Liver (tissue), 3 donors: ENCODE data around the gene CAPSL.

ENCODE experiments used
- FOXA1 ChIP-seq: IDR thresholded peaks from 2 replicates; pipeline ENCODE4 v1.6.1; 2016; ENCODE audit warnings: antibody characterized with exemption
- GABPA ChIP-seq, 2 donors: IDR thresholded peaks in 1 of 2; conservative IDR thresholded peaks in 1 of 2; 2 replicates each; pipeline ENCODE4 v1.6.1; 2016; ENCODE audit warnings: antibody characterized with exemption in 2 of 2, mild to moderate bottlenecking in 1 of 2, moderate library complexity in 1 of 2
- RAD21 ChIP-seq, 2 donors: IDR thresholded peaks; 2 replicates each; pipeline ENCODE4 v1.6.1; 2016; ENCODE audit warnings: antibody characterized with exemption in 2 of 2, mild to moderate bottlenecking in 2 of 2
- RXRA ChIP-seq, 2 donors: IDR thresholded peaks; 2 replicates each; pipeline ENCODE4 v1.6.1; 2017 to 2018; ENCODE audit warnings: antibody characterized with exemption in 2 of 2, mild to moderate bottlenecking in 1 of 2
- SP1 ChIP-seq: IDR thresholded peaks from 2 replicates; pipeline ENCODE4 v1.6.1; 2018; ENCODE audit warnings: antibody characterized with exemption, mild to moderate bottlenecking
- YY1 ChIP-seq: IDR thresholded peaks from 2 replicates; pipeline ENCODE4 v1.6.1; 2016; ENCODE audit warnings: antibody characterized with exemption, mild to moderate bottlenecking
- TF ChIP-seq, protein P1 (sequence below): fragments of 150-350 bp; IDR thresholded peaks from 2 replicates; pipeline ENCODE4 v1.5.1; 2017; ENCODE audit warnings: improper control_type of control experiment, low read depth, low read length; ENCODE audit not compliant: missing input control
- TF ChIP-seq, protein P2 (sequence below): IDR thresholded peaks from 2 replicates; pipeline ENCODE4 v1.6.1; 2016; ENCODE audit warnings: antibody characterized with exemption, mild to moderate bottlenecking
- TF ChIP-seq, protein P3 (sequence below): IDR thresholded peaks from 2 replicates; pipeline ENCODE4 v1.6.1; 2016; ENCODE audit warnings: antibody characterized with exemption
- TF ChIP-seq, protein P4 (sequence below): IDR thresholded peaks from 2 replicates; pipeline ENCODE4 v1.6.1; 2016; ENCODE audit warnings: antibody characterized with exemption
- TF ChIP-seq, protein P5 (sequence below): IDR thresholded peaks from 2 replicates; pipeline ENCODE4 v1.6.1; 2016; ENCODE audit warnings: antibody characterized with exemption
- donor health status: healthy.
- donor health status: healthy.

DNA sequence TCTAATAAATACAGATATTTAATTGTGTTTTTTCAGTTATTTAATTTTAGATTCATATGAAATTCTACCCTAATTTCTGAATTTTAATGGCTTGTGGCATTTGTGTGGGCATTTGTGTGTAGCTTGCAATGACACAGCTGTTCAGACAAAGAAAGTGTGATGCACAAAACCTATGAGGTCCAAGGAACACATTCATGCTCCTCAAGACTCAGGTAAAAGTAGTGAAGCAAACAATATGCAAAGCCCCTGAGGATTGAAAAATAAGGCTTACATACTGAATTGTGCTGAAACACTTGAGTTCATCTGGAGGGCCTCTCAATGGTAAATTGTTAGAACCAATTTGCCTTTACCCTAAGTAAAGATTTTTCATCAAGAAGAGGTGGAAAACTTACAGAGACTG, 53.6 kb downstream of the CAPSL start:
- TF ChIP-seq SP1 (no peak), GABPA (IDR thresholded peaks at IDR 0.05 in 1 of 2, conservative IDR thresholded peaks at IDR 0.05 in 1 of 2) (no peak), YY1 (no peak), RAD21 (IDR thresholded peaks at IDR 0.05) (no peak), RXRA (IDR thresholded peaks at IDR 0.05) (no peak), FOXA1 (no peak)
- TF ChIP-seq, protein P1, sequence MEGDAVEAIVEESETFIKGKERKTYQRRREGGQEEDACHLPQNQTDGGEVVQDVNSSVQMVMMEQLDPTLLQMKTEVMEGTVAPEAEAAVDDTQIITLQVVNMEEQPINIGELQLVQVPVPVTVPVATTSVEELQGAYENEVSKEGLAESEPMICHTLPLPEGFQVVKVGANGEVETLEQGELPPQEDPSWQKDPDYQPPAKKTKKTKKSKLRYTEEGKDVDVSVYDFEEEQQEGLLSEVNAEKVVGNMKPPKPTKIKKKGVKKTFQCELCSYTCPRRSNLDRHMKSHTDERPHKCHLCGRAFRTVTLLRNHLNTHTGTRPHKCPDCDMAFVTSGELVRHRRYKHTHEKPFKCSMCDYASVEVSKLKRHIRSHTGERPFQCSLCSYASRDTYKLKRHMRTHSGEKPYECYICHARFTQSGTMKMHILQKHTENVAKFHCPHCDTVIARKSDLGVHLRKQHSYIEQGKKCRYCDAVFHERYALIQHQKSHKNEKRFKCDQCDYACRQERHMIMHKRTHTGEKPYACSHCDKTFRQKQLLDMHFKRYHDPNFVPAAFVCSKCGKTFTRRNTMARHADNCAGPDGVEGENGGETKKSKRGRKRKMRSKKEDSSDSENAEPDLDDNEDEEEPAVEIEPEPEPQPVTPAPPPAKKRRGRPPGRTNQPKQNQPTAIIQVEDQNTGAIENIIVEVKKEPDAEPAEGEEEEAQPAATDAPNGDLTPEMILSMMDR: no peak
- TF ChIP-seq, protein P2, sequence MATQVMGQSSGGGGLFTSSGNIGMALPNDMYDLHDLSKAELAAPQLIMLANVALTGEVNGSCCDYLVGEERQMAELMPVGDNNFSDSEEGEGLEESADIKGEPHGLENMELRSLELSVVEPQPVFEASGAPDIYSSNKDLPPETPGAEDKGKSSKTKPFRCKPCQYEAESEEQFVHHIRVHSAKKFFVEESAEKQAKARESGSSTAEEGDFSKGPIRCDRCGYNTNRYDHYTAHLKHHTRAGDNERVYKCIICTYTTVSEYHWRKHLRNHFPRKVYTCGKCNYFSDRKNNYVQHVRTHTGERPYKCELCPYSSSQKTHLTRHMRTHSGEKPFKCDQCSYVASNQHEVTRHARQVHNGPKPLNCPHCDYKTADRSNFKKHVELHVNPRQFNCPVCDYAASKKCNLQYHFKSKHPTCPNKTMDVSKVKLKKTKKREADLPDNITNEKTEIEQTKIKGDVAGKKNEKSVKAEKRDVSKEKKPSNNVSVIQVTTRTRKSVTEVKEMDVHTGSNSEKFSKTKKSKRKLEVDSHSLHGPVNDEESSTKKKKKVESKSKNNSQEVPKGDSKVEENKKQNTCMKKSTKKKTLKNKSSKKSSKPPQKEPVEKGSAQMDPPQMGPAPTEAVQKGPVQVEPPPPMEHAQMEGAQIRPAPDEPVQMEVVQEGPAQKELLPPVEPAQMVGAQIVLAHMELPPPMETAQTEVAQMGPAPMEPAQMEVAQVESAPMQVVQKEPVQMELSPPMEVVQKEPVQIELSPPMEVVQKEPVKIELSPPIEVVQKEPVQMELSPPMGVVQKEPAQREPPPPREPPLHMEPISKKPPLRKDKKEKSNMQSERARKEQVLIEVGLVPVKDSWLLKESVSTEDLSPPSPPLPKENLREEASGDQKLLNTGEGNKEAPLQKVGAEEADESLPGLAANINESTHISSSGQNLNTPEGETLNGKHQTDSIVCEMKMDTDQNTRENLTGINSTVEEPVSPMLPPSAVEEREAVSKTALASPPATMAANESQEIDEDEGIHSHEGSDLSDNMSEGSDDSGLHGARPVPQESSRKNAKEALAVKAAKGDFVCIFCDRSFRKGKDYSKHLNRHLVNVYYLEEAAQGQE: no peak
- TF ChIP-seq, protein P3, sequence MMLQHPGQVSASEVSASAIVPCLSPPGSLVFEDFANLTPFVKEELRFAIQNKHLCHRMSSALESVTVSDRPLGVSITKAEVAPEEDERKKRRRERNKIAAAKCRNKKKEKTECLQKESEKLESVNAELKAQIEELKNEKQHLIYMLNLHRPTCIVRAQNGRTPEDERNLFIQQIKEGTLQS: no peak
- TF ChIP-seq, protein P4, sequence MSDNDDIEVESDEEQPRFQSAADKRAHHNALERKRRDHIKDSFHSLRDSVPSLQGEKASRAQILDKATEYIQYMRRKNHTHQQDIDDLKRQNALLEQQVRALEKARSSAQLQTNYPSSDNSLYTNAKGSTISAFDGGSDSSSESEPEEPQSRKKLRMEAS: no peak
- TF ChIP-seq, protein P5, sequence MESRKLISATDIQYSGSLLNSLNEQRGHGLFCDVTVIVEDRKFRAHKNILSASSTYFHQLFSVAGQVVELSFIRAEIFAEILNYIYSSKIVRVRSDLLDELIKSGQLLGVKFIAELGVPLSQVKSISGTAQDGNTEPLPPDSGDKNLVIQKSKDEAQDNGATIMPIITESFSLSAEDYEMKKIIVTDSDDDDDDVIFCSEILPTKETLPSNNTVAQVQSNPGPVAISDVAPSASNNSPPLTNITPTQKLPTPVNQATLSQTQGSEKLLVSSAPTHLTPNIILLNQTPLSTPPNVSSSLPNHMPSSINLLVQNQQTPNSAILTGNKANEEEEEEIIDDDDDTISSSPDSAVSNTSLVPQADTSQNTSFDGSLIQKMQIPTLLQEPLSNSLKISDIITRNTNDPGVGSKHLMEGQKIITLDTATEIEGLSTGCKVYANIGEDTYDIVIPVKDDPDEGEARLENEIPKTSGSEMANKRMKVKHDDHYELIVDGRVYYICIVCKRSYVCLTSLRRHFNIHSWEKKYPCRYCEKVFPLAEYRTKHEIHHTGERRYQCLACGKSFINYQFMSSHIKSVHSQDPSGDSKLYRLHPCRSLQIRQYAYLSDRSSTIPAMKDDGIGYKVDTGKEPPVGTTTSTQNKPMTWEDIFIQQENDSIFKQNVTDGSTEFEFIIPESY: no peak
